ENCODE measurements around the gene MAPKAP1. TPM values are rescaled to one million over a fixed set of nuclear protein-coding genes. Genes with fewer than 3 reads are reported as not detected.

MAPKAP1 gene
- total RNA-seq, 1 donor from 2014 or later, result 63.4 TPM

DNA sequence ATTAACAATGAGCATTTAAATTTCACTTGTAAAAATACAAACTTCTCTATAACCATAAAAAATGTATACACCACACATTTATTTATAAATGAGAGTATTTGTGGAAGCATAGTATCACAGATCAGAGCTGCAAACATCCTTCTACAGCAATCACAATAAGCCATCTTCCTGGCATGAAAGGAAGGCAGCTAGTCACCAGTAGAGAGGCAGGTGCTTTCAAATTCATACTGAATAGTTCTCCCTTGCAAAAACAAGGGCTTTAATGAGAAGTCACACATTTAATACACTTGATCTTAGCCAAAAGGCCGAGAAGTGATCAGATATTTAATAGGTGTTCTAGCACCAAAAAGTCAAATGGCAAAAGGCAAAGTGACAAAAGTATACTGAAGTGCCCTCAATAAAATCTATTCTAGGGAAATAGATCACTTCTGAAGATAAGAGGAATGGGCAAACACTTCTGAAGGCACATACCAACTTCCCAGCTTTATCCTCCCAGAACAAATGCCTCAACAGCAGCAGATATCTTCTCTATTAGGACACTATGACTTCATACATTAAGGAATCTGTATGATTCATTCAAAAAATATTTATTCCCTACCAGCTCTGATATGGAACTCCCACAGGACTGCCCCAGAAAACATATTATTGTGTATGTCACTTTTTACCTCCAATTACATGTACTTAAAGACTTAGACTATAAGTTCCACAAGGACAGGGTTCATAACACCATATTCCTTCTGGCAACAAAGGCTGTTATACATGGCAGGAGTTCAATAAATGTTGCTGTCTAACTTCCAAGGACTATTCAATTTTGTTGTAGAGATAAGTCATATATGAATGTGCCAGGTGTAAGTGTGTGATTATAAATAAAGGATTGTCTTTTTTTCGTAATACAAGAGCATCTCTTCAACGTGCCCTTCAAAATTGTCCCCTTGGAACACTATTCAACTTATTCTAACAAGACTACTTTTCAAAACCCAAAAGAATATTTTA, 31.7 kb downstream of the MAPKAP1 start:
- H3K4me1 Mint-ChIP-seq, result no peaks in the 10 kb centered on the region
- no peak for DNase-seq (ENCODE audit: low read depth, low spot score)
- TF ChIP-seq, protein P1, sequence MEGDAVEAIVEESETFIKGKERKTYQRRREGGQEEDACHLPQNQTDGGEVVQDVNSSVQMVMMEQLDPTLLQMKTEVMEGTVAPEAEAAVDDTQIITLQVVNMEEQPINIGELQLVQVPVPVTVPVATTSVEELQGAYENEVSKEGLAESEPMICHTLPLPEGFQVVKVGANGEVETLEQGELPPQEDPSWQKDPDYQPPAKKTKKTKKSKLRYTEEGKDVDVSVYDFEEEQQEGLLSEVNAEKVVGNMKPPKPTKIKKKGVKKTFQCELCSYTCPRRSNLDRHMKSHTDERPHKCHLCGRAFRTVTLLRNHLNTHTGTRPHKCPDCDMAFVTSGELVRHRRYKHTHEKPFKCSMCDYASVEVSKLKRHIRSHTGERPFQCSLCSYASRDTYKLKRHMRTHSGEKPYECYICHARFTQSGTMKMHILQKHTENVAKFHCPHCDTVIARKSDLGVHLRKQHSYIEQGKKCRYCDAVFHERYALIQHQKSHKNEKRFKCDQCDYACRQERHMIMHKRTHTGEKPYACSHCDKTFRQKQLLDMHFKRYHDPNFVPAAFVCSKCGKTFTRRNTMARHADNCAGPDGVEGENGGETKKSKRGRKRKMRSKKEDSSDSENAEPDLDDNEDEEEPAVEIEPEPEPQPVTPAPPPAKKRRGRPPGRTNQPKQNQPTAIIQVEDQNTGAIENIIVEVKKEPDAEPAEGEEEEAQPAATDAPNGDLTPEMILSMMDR (conservative IDR thresholded peaks at IDR 0.05), result no peak
- no peaks in the 10 kb centered on the region for H3K9me3 Mint-ChIP-seq
- no peak overlapping the region for H3K27ac Mint-ChIP-seq (ENCODE audit: unreplicated experiment)
- no peaks in the 10 kb centered on the region for H3K27me3 Mint-ChIP-seq (ENCODE audit: low read depth)
- no peak overlapping the region for H3K4me3 Mint-ChIP-seq
- no peaks in the 10 kb centered on the region for H3K36me3 Mint-ChIP-seq (ENCODE audit: low read depth)

DNA sequence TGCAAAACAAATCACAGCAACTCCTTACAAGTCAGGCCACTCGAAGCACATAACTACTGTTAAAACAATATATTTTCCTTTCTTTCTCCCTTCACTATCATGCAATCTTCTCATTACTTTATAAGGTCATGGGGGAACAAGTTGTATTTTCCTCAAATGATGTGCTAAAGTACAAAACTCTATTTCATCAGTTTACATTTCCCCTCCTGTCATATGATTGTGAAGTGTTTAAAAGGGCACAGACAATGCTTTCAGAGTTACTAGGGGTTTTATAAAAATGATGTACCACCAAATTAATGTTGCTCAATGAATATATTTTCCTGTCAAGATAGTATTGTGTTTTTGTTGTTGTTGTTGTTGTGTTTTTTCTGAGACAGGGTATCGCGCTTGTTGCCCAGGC, 34.1 kb downstream of the MAPKAP1 start:
- TF ChIP-seq, protein P1 (conservative IDR thresholded peaks at IDR 0.05), result no peak
- no peaks in the 10 kb centered on the region for H3K36me3 Mint-ChIP-seq (ENCODE audit: low read depth)
- H3K9me3 Mint-ChIP-seq, result no peaks in the 10 kb centered on the region
- no peak for DNase-seq (ENCODE audit: low read depth, low spot score)
- H3K27me3 Mint-ChIP-seq (ENCODE audit: low read depth), result no peaks in the 10 kb centered on the region
- no peak overlapping the region for H3K4me3 Mint-ChIP-seq
- no peak overlapping the region for H3K27ac Mint-ChIP-seq (ENCODE audit: unreplicated experiment)
- H3K4me1 Mint-ChIP-seq, result no peaks in the 10 kb centered on the region

DNA sequence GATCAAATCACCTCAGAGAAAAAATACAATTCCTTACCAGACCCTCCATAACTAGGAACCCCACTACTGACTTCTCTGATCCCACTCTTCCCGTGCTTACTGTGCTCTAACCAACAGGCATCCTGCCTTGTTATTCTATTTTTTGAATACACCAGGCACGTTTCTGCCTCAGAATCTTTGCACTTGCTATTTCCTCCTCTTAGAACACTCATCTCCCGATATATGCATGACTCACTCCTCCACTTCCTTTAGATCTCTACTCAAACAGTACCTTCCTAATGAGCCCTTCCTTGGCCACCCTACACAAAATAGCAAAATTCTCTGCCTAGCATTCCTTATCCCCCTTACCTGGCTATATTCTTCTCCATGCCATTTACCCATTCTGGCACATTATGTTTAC, 43.9 kb downstream of the MAPKAP1 start:
- H3K9me3 Mint-ChIP-seq, result no peaks in the 10 kb centered on the region
- no peak overlapping the region for H3K27ac Mint-ChIP-seq (ENCODE audit: unreplicated experiment)
- peaks cover 10% of the 10 kb centered on the region for H3K36me3 Mint-ChIP-seq (ENCODE audit: low read depth)
- H3K4me1 Mint-ChIP-seq, result peaks cover 1% of the 10 kb centered on the region
- TF ChIP-seq, protein P1 (conservative IDR thresholded peaks at IDR 0.05), result no peak
- DNase-seq (ENCODE audit: low read depth, low spot score), result no peak
- H3K4me3 Mint-ChIP-seq, result no peak overlapping the region
- H3K27me3 Mint-ChIP-seq (ENCODE audit: low read depth), result no peaks in the 10 kb centered on the region

DNA sequence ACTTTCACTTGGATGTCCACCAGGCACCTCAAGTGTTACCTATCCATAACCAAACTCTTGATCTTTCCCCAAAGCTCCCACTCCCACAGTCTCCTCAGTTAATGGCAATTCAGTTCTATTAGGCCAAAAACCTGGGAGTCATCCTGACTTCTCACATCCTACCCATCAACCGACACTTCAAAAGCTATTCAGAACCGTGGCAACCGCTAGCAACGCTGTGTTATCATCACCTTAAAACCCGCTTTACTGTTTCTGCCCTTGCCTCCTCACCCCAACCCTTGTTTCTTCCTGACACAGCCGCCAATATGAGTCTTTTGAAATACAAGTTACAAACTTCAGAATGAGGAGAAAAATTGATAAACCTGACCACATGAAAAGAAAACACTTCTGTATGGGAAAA, 46.5 kb downstream of the MAPKAP1 start:
- peaks cover 10% of the 10 kb centered on the region for H3K36me3 Mint-ChIP-seq (ENCODE audit: low read depth)
- H3K4me3 Mint-ChIP-seq, result no peak overlapping the region
- H3K27me3 Mint-ChIP-seq (ENCODE audit: low read depth), result no peaks in the 10 kb centered on the region
- DNase-seq (ENCODE audit: low read depth, low spot score), result no peak
- no peaks in the 10 kb centered on the region for H3K9me3 Mint-ChIP-seq
- no peak overlapping the region for H3K27ac Mint-ChIP-seq (ENCODE audit: unreplicated experiment)
- H3K4me1 Mint-ChIP-seq, result peaks cover 25% of the 10 kb centered on the region
- TF ChIP-seq, protein P1 (conservative IDR thresholded peaks at IDR 0.05), result no peak

DNA sequence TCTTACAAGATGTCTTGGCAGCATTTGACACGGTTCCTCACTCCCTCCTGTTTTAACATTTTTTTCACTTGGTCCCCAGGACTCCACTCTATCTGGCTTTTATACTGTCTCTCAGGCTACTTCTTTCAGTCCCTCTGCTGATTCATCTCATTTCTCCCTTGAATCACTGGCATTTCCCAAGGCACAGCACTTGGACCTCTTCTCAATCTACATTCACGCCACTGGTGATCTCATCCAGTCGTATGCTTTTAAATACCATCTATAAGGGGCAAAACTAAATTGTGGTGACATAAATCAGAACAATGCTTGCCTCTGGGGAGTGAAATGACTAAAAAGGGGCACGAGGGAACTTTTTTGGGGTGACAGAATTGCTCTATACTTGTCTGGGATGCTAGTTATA, 47.1 kb downstream of the MAPKAP1 start:
- Mint-ChIP-seq H3K27me3 (ENCODE audit: low read depth) (no peaks in the 10 kb centered on the region), H3K36me3 (ENCODE audit: low read depth) (peaks cover 7% of the 10 kb centered on the region), H3K4me1 (peaks cover 25% of the 10 kb centered on the region), H3K9me3 (no peaks in the 10 kb centered on the region), H3K4me3 (no peak overlapping the region), H3K27ac (ENCODE audit: unreplicated experiment) (no peak overlapping the region)
- DNase-seq (ENCODE audit: low read depth, low spot score), result no peak
- TF ChIP-seq, protein P1 (conservative IDR thresholded peaks at IDR 0.05), result no peak

Data from neural crest cell (in vitro differentiated cells).